OCI-LY7 (cell line): ENCODE measurements around the gene CCSAP.

Experiments used
- CTCF ChIP-seq: fragments of 200-600 bp; sonication (generic); conservative IDR thresholded peaks from 2 replicates; pipeline ENCODE4 v1.5.1; 2014; ENCODE audit warnings: mild to moderate bottlenecking, antibody characterized with exemption, low read length, moderate library complexity, mixed read lengths
- EZH2phosphoT487 ChIP-seq: fragments of 200-600 bp; sonication (generic); IDR thresholded peaks from 2 replicates; pipeline ENCODE4 v1.6.1; 2018; ENCODE audit warnings: low read depth, borderline replicate concordance, mild to moderate bottlenecking, mixed run types, antibody characterized with exemption, low read length, moderate library complexity, mixed read lengths

- TF ChIP-seq CTCF (no peak), EZH2phosphoT487 (no peak)
Observed at GRCh38 chr1:229344937-229345684, 2.3 kb upstream of the CCSAP start.
